Jurkat, Clone E6-1 (cell line): Measurements from ENCODE around the gene ABCC2.
"Not testable (repeated sequence)": the region's sequence is repeated elsewhere in the genome, so short reads cannot be mapped to it uniquely, and the experiment has no call there.

ENCODE experiments used
- DNase-seq: peaks from one replicate; pipeline ENCODE4 v3.0.0-alpha.2; 2011; ENCODE audit warnings: low read depth, low spot score
- H3K4me3 ChIP-seq: 2 replicates; pipeline ENCODE4 v1.5.1; 2011; ENCODE audit warnings: mild to moderate bottlenecking, low read length, control low read depth, moderate library complexity

ABCC2 gene

GRCh38 chr10:99872367-99873162 lies 90.1 kb downstream of the ABCC2 start:
- no peak for DNase-seq
- H3K4me3 ChIP-seq = no peak overlapping the region

DNA sequence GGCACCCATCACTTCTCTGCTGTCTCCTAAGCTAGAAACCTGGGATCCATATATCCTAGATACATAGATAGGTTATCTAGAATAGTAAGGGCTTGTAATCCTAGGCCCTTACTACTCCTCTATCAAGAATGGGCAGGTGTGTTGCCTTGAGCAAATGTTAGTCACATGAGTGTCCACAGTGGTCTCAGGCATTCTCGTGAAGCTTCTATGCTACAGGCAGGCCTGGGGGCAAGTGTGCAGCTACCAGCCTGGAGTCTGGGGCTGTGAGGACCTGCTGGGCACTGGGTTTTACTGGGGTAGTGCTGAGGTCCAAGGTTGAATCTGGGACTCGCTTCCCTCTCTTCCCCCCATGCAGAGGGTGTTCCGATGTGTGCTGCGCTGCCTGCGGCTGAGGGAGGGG lies 91.4 kb downstream of the ABCC2 start:
- no peak for DNase-seq
- no peak overlapping the region for H3K4me3 ChIP-seq

- no peak overlapping the region for H3K4me3 ChIP-seq
- no peak for DNase-seq
Measured at GRCh38 chr10:99874341-99875085, 92.1 kb downstream of the ABCC2 start.

GRCh38 chr10:99875473-99875872 lies 93.0 kb downstream of the ABCC2 start:
- no peak for DNase-seq
- H3K4me3 ChIP-seq = no peak overlapping the region

DNA sequence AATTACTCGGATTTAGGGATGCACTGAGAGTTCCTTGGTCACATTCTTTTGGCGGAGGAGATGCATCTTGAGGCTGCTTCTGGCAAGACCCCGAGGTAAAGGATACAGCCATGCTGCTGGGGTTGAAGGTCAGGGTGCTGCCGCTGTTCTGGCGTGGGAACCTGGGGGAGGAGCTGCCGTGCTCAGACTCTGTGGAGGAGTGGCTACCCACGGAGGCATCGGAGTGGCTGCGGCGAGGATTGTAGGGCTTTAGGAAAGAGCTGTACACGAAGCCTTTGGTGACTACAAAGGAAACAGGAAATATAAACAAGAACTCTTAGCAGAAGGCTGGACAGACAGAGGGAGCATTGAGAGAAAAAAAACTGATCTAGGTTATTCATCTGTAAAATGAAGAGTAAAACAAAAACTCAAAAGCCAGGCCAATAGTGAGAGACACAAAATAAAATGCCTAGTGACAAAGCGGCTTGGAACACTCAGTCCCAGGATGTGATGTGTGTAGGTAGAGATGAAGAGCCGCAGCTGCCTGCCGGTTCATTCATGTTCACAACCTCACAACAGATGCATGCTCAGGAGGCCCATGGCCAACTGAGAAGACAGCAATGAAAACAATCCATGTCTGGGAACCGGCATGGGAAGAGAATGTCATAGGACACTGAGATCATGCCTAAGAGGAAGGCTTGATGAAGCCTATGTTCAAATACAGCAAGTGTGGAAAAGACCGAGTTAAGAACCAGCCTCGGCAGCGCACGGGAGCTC lies 97.8 kb downstream of the ABCC2 start:
- no peak overlapping the region for H3K4me3 ChIP-seq
- DNase-seq = no peak

DNA sequence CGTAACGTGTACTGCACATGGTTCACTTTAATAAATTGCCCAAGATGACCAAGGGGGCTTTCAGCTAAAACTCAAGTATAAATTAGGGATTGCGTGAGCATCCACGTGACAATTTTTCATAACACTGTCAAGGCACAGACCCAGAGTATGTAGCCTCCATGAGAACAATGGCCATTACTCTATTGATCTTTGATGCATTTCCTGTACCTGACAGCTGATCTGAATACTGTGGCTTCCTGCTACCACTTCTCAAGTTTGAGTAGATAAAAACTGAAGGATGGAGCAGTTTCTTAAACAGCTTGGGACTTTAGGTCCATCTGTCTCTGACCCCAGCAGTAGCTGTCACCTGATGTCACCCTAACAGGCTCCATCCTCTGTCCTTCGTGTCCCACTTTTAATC lies 98.9 kb downstream of the ABCC2 start:
- H3K4me3 ChIP-seq = no peak overlapping the region
- DNase-seq = no peak

DNA sequence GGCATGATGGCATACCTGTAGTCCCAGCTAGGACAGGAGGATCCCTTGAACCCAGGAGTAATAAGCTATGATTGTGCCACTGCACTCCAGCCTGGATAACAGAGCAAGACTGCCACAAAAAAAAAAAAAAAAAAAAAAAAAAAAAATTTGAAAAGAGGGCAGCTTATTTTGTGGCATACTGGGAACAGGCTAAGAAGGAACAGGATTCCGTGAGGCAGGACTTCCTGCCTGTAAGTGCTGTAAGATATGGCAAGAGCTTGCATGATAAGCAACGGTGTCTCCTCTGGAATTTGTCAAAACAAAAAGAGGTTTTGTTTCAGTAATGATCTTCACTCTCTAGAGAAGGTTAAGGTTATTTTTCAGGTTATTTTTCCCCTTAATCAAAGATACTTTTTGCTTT lies 101.1 kb downstream of the ABCC2 start:
- DNase-seq = no peak
- no peak overlapping the region for H3K4me3 ChIP-seq

GRCh38 chr10:99888622-99889021 lies 106.2 kb downstream of the ABCC2 start:
- H3K4me3 ChIP-seq = no peak overlapping the region
- DNase-seq = no peak

DNA sequence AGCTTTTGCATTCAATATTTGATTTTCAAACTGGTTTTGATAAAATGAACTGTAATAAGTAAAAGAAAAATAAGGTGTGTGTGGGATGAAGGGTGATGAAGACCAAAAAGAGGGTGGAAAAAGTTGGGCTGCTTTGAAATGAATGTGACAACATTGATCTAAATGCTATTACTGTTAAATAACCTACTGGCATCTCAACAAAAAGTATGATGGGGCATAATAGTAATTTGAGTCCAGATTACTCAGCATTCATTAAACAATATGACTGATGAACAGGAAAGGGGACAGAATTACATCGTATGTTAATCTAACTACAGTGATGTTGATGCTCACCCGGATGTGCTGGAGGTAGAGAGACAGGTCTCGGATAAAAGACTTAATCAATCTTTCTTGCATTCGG lies 112.2 kb downstream of the ABCC2 start:
- H3K4me3 ChIP-seq = no peak overlapping the region
- no peak for DNase-seq

DNA sequence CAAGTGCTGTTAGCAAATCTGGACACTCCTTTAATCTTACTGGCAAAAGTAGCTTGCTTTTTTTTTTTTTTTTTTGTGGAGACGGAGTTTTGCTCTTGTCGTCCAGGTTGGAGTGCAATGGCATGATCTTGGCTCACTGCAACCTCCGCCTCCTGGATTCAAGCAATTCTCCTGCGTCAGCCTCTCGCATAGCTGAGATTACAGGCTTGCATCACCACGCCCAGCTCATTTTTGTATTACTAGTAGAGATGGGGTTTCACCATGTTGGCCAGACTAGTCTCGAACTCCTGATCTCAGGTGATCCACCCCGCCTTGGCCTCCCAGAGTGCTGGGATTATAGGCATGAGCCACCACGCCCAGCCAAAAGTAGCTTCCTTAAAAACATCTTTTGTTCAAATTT lies 112.6 kb downstream of the ABCC2 start:
- not testable (repeated sequence) for H3K4me3 ChIP-seq, DNase-seq

- DNase-seq = no peak
- no peak overlapping the region for H3K4me3 ChIP-seq
Measured at GRCh38 chr10:99895867-99896266, 113.4 kb downstream of the ABCC2 start.
